ENCODE data around the gene TNS2. TPM values are rescaled to one million over a fixed set of nuclear protein-coding genes. Genes with fewer than 3 reads are reported as not detected.

TNS2 gene
- total RNA-seq, 1 donor from 2014 or later, result 21.8 TPM

DNA sequence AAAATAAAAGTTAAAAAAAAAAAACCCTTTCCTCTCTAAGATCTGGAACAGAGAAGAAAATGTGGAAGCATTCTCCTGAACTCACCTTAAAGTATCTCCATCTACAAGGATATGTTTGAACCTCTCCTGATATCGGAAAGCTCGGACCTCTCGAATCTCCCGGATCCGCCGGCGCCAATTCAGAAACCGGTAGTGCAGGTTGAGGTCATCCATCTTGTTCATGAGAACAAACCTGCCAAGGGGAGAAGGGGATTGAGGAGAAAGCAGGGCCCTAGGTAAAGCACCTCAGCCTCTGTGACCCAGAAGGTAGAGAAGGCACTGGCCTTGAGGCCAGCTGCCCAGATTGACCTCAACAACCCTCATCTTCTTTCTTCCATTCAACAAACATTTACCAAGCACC, 27.2 kb downstream of the TNS2 start:
- DNase-seq (ENCODE audit: extremely low spot score, unreplicated experiment), result no peak
- peaks cover 45% of the 10 kb centered on the region for H3K4me1 Mint-ChIP-seq (ENCODE audit: unreplicated experiment)
- H3K9me3 Mint-ChIP-seq, result no peaks in the 10 kb centered on the region
- TF ChIP-seq, protein P1, sequence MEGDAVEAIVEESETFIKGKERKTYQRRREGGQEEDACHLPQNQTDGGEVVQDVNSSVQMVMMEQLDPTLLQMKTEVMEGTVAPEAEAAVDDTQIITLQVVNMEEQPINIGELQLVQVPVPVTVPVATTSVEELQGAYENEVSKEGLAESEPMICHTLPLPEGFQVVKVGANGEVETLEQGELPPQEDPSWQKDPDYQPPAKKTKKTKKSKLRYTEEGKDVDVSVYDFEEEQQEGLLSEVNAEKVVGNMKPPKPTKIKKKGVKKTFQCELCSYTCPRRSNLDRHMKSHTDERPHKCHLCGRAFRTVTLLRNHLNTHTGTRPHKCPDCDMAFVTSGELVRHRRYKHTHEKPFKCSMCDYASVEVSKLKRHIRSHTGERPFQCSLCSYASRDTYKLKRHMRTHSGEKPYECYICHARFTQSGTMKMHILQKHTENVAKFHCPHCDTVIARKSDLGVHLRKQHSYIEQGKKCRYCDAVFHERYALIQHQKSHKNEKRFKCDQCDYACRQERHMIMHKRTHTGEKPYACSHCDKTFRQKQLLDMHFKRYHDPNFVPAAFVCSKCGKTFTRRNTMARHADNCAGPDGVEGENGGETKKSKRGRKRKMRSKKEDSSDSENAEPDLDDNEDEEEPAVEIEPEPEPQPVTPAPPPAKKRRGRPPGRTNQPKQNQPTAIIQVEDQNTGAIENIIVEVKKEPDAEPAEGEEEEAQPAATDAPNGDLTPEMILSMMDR (conservative IDR thresholded peaks at IDR 0.05), result no peak
- H3K27me3 Mint-ChIP-seq, result no peaks in the 10 kb centered on the region
- H3K27ac Mint-ChIP-seq, result peak overlapping the region; percentile 89
- H3K4me3 Mint-ChIP-seq, result peak overlapping the region; percentile 92
- peaks cover 29% of the 10 kb centered on the region for H3K36me3 Mint-ChIP-seq

DNA sequence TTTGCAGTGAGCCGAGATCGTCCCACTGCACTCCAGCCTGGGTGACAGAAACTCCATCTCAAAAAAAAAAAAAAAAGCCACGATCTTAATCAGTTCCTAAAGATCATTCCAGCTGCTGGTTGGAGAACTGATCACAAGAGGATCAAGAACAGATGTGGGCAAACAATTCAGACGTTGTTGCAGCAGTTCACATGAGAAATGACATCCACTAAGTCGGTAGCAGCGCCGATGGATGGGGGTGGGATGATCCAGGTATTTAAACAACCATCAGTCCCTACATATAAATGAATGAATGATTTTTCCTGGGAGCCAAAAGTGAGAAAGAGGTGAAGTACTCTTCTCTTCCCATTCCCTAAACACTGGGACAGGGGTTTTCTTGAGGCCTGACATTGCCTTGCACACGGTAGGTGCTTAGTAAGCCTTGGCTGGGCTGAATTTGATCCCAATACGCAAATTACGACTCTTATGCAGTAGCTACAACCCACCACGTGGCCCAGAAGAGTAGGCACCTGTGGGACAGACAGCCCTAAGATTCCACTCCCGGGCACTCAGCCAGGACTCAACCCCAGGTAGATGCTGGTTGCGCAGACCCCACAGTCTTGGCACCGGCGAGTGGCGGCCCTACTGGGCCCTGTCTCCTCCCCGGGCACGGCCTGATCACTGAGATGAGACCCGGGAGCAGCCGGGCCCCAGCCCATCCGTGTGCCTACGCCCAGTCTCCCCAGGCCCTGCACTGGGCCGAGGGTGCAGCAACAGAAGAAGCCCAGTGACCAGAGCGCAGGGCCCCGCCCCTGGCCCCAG, 28.8 kb downstream of the TNS2 start:
- Mint-ChIP-seq H3K9me3 (no peaks in the 10 kb centered on the region), H3K27me3 (no peaks in the 10 kb centered on the region), H3K4me1 (ENCODE audit: unreplicated experiment) (peaks cover 35% of the 10 kb centered on the region), H3K27ac (peak overlapping the region; percentile 90), H3K4me3 (peak overlapping the region; percentile 92), H3K36me3 (peaks cover 24% of the 10 kb centered on the region)
- no peak for DNase-seq (ENCODE audit: extremely low spot score, unreplicated experiment)
- TF ChIP-seq, protein P1 (conservative IDR thresholded peaks at IDR 0.05), result peak; percentile 51

DNA sequence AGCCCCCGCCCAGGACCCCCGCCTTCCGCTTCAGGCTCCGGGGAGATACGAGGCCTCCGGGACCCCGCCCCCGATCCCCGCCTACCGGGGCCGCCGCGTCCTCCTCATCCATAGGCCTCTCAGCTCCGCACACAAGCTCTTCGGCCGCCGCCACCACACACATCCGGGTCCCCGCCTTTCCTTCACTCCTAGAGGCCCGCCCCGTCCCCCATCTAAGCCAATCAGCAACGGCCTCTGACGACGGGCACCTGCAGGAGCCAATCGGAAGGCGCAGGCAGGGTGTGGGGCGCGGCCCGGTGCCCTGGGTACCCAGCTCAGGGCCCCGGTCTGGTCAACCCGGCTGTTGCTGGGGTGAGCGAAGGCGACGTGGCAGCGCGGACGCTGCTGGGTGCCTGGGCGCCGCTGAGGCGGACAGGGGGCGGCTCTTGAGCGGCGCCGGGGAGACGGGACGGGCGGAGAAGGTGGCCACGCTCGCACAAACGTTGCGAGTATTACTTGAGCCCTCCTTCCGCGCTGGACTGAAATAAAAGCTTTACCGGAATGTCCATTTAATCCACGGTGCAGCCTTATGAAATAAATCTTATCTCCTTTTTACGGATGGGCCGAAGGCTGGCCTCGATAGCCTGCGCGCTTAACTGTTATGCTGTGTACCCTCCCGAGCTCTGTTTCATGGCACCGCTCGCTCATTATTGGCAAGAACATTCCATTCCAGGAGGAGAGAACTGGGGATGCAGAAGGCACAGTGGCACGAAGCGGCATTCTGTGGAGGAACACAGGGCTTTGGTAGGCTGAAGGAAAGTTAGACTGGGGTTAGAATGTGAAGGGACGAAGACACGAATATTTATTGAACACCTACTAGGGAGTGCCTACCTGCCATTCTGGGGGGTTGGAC, 29.6 kb downstream of the TNS2 start, which contains the start of gene SPRYD3:
SPRYD3 (minus strand) TSS at position 165 of the 892 bp plus-strand sequence; CDS start at position 108, 57 bp downstream.
- Mint-ChIP-seq H3K27me3 (no peaks in the 10 kb centered on the region), H3K4me1 (ENCODE audit: unreplicated experiment) (peaks cover 30% of the 10 kb centered on the region), H3K9me3 (no peaks in the 10 kb centered on the region), H3K27ac (peak within 1 kb of the TSS; percentile 90), H3K36me3 (peaks cover 17% of the 10 kb centered on the region), H3K4me3 (peak within 1 kb of the TSS; percentile 92)
- peak; percentile 99 for DNase-seq (ENCODE audit: extremely low spot score, unreplicated experiment)
- TF ChIP-seq, protein P1 (conservative IDR thresholded peaks at IDR 0.05), result no peak

DNA sequence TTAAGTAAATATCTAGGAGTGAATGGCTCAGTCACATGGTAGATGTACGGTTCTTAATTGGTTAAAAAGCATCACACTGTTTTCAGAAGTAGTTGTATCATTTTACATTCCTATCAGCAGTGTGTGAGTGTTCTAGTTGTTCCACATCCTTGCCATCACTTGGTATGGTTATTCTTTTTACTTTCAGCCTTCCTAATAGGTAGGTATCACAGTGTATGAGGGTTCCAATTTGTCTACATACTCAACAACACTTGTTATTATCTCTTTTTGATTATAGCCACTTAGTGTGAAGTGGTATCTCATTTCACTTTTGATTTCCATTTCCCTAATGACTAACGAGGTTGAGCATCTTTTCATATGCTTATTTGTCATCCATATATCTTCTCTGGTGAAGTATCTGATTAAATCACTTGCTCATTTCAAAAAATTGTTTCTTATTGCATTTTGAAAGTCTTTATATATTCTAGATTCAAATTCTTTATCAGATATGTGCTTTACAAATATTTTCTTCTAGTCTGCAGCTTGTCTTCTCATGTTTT, 32.8 kb downstream of the TNS2 start:
- H3K4me3 Mint-ChIP-seq, result no peak overlapping the region

DNA sequence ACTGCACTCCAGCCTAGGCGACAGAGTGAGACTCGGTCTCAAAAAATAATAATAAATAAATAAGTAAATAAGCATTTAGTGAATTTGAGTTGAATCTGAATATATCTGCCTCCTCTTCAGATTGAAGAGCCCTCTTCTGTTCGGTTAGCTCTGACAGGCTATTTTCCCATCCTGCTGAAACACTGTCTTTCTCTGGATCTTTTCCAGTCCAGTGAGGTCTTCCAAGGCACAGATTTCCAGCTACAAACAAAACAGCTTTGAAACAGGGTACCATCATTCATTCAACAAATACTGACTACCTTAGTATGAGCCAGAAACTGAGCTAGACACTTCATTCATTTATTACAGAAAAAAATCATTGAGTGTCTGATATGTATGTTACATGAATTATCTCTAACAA, 36.5 kb downstream of the TNS2 start:
- Mint-ChIP-seq H3K27me3 (no peaks in the 10 kb centered on the region), H3K36me3 (no peaks in the 10 kb centered on the region), H3K4me1 (ENCODE audit: unreplicated experiment) (no peaks in the 10 kb centered on the region), H3K9me3 (no peaks in the 10 kb centered on the region), H3K27ac (no peak overlapping the region), H3K4me3 (no peak overlapping the region)
- TF ChIP-seq, protein P1 (conservative IDR thresholded peaks at IDR 0.05), result no peak
- DNase-seq (ENCODE audit: extremely low spot score, unreplicated experiment), result no peak

More for the DNA sequence above, 32.8 kb downstream of the TNS2 start:
- no peak for DNase-seq (ENCODE audit: extremely low spot score, unreplicated experiment)
- Mint-ChIP-seq H3K36me3 (no peaks in the 10 kb centered on the region), H3K27me3 (no peaks in the 10 kb centered on the region), H3K9me3 (no peaks in the 10 kb centered on the region), H3K27ac (no peak overlapping the region), H3K4me1 (ENCODE audit: unreplicated experiment) (peaks cover 15% of the 10 kb centered on the region)
- TF ChIP-seq, protein P1 (conservative IDR thresholded peaks at IDR 0.05), result no peak
